ENCODE data around the gene RANBP1. TPM values are rescaled to one million over a fixed set of nuclear protein-coding genes. Genes with fewer than 3 reads are reported as not detected.

RANBP1 gene
- total RNA-seq, 1 experiment from 2014 or later = 522 TPM

- Histone ChIP-seq H4K5ac (ENCODE audit: insufficient read length, low read depth, low read length) (no peak overlapping the region), H3K56ac (ENCODE audit: insufficient read length, low read depth, low read length) (no peak overlapping the region), H2BK20ac (ENCODE audit: low read depth, low read length, poor library complexity, severe bottlenecking) (no peak overlapping the region), H3K9ac (ENCODE audit: extremely low read depth, insufficient read length, low read length) (no peak overlapping the region), H2BK15ac (ENCODE audit: low read depth, low read length) (no peak overlapping the region), H3K18ac (ENCODE audit: insufficient read length, low read depth, low read length) (no peak overlapping the region), H3K14ac (ENCODE audit: insufficient read depth, low read length) (no peak overlapping the region), H2AK5ac (ENCODE audit: insufficient read length, low read length) (no peak overlapping the region), H2BK120ac (ENCODE audit: low read depth, low read length, poor library complexity, severe bottlenecking) (no peak overlapping the region), H3K4me1 (ENCODE audit: insufficient read depth, low read length) (no peaks in the 10 kb centered on the region), H2BK5ac (ENCODE audit: insufficient read length, low read length) (no peak overlapping the region), H4K8ac (replicated peaks; ENCODE audit: insufficient read length, low read depth, low read length) (no peak overlapping the region), H3T11ph (ENCODE audit: low read length) (no peak overlapping the region), H3K79me2 (ENCODE audit: insufficient read depth, low read length) (no peaks in the 10 kb centered on the region), H3K23ac (ENCODE audit: insufficient read length, low read depth, low read length) (no peak overlapping the region), H3K4ac (ENCODE audit: low read depth, low read length) (no peak overlapping the region), H3K9me3 (ENCODE audit: control insufficient read depth, low read depth, low read length) (no peaks in the 10 kb centered on the region), H3K23me2 (ENCODE audit: insufficient read length, low read depth, low read length, poor library complexity, severe bottlenecking) (peaks cover 4% of the 10 kb centered on the region), H3K4me2 (ENCODE audit: insufficient read depth, insufficient read length, low read length) (peak overlapping the region; percentile 14), H3K27me3 (ENCODE audit: insufficient read depth, low read length) (no peaks in the 10 kb centered on the region), H3K27ac (ENCODE audit: insufficient read length, low read depth, low read length) (no peak overlapping the region), H2AFZ (ENCODE audit: low read length) (no peak overlapping the region), H4K91ac (ENCODE audit: insufficient read length, low read depth, low read length) (no peak overlapping the region), H2BK12ac (ENCODE audit: insufficient read length, low read depth, low read length) (no peak overlapping the region), H3K79me1 (ENCODE audit: insufficient read depth, low read depth, low read length, poor library complexity, severe bottlenecking) (no peaks in the 10 kb centered on the region), H4K20me1 (ENCODE audit: control insufficient read depth, insufficient read depth, insufficient read length) (peaks cover 2% of the 10 kb centered on the region)
- Mint-ChIP-seq H3K9me3 (no peaks in the 10 kb centered on the region), H3K4me3 (peak overlapping the region; percentile 57 to 73; a peak in 4 of 5 replicates), H3K27ac (no peak overlapping the region), H3K36me3 (ENCODE audit: insufficient read depth in 1 of 3, low read depth in 3 of 3) (peaks cover 8 to 23% (median 19%) of the 10 kb centered on the region in 3 experiments; a peak in 6 of 7 replicates), H3K27me3 (ENCODE audit: low read depth) (no peaks in the 10 kb centered on the region; the same call in 1 of the 2 replicates), H3K4me1 (peaks cover 8% of the 10 kb centered on the region in 2 experiments)
- WGBS (ENCODE audit: extremely low coverage, insufficient read length, low lambda C conversion rate) = no CpG with 5 or more reads among the region's 70 CpGs
- TF ChIP-seq CTCF (conservative IDR thresholded peaks at IDR 0.05) = no peak
- peak; percentile 75 for DNase-seq
Measured at GRCh38 chr22:20130731-20131596, 15.1 kb downstream of the RANBP1 start.

All from H9 (cell line).